ELR (cell line): ENCODE measurements around the gene SETX.
"Not testable (repeated sequence)": the region's sequence is repeated elsewhere in the genome, so short reads cannot be mapped to it uniquely, and the experiment has no call there.

Experiments
- DNase-seq: peaks from one replicate; pipeline ENCODE4 v3.0.0-alpha.2; 2015; ENCODE audit warnings: low read depth

SETX gene, protein sequence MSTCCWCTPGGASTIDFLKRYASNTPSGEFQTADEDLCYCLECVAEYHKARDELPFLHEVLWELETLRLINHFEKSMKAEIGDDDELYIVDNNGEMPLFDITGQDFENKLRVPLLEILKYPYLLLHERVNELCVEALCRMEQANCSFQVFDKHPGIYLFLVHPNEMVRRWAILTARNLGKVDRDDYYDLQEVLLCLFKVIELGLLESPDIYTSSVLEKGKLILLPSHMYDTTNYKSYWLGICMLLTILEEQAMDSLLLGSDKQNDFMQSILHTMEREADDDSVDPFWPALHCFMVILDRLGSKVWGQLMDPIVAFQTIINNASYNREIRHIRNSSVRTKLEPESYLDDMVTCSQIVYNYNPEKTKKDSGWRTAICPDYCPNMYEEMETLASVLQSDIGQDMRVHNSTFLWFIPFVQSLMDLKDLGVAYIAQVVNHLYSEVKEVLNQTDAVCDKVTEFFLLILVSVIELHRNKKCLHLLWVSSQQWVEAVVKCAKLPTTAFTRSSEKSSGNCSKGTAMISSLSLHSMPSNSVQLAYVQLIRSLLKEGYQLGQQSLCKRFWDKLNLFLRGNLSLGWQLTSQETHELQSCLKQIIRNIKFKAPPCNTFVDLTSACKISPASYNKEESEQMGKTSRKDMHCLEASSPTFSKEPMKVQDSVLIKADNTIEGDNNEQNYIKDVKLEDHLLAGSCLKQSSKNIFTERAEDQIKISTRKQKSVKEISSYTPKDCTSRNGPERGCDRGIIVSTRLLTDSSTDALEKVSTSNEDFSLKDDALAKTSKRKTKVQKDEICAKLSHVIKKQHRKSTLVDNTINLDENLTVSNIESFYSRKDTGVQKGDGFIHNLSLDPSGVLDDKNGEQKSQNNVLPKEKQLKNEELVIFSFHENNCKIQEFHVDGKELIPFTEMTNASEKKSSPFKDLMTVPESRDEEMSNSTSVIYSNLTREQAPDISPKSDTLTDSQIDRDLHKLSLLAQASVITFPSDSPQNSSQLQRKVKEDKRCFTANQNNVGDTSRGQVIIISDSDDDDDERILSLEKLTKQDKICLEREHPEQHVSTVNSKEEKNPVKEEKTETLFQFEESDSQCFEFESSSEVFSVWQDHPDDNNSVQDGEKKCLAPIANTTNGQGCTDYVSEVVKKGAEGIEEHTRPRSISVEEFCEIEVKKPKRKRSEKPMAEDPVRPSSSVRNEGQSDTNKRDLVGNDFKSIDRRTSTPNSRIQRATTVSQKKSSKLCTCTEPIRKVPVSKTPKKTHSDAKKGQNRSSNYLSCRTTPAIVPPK (N-terminal part only)

DNA sequence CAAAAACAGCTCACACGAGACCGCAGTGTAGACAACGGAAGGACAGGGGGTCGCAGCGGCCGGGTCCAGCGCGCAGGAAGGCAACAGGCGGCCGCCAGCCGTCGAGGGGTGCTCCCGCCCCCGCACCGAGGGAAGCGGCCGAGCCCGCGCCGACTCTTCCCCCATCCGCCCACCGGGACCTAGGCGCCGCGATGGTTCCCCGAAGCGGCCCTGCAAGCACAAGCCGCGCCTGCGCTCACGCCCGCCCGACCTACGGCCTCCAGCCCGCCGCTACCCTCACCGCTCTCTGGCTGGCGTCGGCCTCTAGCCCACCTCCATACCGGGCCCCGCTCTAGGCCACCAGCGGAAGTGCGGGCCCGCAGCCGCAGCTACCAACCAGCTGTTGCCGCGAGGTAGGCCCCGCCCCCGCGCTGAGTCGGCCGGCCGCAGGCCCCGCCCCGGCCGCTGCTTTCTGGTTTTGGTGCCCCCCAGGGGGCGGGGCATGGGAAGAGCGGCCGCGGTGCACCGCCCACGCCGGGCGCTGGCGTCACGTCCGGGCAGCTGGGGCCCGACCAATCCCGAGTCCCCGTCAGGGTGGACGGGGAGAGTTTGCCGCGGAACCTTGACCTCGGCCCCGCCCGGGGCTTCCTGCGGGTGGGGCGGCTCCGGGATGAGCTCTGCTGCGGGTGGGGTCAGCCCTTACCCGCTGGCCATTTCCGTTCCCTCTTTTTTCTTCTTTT is at the start of gene SETX:
Gene SETX, minus strand, starts transcription at position 350 of the 719 bp plus-strand sequence. CDS start 5,558 bp downstream, outside the sequence.
- peak; percentile 97 for DNase-seq

DNA sequence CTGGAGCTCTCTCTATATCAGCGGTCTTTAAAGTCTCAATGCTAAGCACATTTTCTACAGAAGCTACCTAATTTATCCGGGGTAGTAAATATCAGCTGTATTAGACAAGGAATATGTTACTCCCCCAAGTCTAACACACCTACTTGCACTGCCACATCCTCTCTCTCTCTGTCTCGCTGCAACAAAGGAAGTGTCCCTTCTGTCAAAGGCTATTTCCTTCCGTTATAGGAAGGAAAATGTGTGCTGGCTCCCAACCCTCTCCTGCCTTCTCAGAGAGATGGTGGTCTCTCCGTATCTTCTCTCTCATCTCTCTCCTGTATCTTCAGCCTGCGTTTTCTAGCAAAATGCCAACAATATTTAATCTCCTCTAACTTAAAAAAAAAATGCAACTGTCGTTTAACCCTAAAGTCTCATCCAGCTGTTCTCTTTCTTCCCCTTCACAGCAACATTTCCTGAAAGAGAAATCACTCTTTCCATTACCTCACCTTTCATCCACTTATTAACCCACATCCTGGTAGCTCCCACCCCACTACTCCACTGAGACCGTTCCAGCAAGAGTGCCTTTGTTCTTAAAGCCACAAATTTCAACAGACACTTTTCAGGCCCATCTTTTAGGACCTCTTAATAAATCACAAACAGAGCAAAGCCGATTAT is 49.6 kb upstream of the SETX start:
- no peak for DNase-seq

DNA sequence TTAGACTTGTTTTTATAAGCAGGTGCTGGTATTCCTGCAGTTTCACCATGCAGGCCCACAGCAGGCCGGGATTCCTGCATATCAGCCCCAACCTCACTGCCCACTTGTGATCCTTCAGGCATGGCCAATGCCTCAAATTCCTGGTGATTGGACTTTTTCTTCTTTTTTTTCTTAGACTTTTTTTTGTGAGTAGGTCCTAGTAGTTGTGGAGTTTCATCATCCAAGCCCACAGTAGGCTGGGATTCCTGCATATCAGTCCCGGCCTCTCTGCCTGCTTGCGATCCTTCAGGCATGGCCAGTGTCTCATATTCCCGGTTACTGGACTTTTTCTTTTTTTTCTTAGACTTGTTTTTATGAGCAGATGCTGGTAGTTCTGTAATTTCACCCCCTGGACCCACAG is 47.0 kb upstream of the SETX start:
- no peak for DNase-seq

DNA sequence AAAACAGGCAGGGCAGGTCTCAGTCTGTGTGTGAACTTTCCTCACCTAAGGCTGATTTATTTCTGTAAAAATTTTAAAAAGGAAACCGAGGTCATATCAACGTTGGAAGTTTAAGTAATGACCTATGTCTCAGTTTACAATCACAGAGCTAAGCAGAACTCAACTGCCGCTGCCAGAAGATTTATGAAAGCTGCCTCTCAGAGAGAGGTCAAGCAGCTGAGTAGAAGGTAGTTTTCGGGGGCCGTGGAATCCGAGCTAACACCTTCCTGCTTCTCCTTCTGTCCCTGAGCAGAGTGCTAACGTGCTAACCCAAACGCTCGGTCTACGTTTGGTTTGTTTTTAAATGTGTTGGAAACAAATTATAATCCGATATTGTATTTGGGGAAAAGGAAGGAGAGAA is 40.8 kb upstream of the SETX start:
- DNase-seq: no peak

DNA sequence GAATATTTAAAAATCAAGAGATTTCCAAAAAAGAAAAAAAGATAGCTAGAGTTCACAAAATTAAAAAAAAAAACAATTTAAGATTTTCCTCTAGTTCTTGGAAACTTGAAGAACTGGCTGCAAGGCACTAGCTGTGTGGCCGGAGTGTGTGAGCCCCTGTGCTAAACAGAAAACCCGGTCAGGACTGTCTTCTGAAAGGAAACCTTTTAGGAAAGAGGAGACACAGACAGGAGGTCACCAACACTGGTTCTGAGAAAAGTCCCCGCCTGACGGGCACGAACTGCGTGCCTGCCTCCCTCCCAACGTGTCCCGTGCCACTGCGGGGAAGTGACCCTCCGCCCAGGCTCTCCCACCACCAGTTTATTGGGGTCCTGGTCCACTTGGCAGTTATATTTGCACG is 36.7 kb upstream of the SETX start:
- DNase-seq: no peak

DNA sequence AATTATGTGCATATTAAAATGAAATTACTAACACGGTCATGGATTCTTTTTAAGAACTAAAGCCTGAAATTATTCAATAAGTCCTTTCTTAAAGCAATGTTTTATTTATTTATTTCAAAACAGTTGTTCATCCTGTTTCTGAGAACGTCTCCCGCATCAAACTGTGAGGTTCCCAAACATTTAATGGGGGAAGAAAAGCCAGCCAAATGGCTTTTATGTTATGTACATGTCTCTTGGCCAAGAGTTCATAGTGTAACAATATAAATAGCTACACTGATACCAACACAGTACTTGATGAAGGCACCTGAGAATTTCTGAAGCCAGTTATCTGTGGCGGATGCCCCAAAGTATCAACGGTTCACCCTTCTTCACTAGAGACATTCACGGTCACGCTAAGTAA is 36.2 kb upstream of the SETX start:
- DNase-seq: no peak

DNA sequence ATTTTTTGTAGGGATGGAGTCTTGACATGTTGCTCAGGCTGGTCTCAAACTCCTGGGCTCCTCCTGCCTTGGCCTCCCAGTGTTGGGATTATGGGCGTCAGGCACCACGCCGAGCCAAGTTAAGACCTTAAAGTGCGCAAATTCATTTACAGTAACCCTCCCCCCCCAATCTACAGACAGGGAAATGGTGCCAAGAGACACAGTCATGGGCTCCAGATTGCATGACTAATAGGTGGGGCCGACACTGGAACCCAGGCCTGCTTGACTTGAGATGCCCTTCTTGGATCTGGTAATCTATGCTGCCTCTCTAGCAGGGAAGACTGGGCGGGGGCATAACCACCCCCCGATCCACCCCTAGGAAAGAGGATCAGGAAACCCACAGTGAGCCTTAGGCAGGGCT is 32.3 kb upstream of the SETX start:
- no peak for DNase-seq

DNA sequence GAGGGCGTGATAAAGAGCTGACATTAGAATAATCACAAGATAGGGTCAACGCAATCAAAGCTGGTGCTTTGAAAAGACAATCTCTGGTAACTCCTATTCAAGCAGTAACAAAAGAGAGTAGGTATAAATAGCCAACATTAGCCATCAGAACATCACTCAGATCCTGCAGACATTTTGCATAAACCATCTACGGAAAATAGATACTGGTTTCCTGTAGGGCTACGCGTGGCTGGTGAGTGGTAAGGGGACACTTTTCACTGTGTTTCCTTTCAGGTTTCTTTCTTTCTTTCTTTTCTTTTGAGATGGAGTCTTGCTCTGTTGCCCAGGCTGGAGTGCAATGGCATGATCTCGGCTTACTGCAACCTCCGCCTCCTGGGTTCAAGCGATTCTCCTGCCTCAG is 29.6 kb upstream of the SETX start:
- DNase-seq: no peak

DNA sequence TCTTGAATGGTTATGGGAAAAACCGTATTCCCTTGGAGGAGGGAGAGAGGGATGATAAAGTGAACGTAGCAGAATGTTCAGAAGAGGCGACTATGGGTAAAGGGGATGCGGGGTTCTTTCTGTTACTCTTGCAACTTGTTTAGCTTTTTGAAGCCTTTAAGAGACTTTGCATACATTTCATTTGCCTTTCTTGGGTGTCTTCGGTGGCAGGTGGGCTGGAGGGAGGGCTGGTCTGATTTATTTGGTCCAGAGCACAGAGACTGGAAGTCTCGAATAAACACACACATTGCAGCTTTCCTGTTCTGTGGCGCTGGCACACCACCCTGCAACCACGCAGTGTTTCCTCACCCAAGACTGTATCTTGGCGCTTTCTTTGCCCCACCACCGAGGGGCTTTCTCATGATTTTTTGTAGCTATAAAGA is 28.7 kb upstream of the SETX start:
- DNase-seq: no peak

DNA sequence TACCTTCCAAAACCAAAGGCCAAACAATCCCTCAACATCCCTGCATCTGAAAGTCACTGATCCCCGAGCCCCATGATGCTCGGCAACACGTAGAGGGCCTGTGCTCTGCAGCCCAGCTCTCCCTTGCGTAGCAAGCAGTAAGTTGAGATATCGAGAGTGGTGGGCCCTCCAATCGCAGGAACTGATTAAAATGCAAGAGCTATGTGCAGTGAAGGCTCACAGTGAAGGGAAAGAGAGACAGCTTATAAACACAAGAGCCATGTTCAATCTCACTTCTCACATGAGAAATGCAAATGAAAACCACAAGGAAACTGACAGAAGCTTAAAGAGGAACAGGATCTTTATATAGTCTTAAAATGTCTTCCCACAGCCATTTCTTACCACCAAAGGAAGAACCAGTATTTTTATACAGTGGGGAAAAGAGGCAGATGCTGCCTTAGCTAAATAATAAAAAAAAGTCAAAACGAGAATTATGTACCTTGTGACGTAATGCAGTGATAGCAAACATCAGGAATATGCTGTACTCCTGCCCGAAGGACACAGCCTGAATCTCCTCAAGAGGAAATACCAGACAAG is 27.3 kb upstream of the SETX start:
- DNase-seq: no peak

DNA sequence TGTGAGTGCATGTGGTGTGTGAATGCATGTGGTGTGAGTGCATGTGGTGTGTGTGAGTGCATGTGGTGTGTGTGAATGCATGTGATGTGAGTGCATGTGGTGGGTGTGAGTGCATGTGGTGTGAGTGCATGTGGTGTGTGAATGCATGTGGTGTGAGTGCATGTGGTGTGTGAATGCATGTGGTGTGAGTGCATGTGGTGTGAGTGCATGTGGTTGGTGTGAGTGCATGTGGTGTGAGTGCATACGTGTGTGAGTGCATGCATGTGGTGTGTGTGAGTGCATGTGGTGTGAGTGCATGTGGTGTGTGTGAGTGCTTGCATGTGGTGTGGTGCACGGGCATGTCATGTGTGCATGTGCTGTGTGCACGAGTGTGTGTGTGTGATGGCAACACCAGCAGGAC is 23.6 kb upstream of the SETX start:
- not testable (repeated sequence) for DNase-seq

DNA sequence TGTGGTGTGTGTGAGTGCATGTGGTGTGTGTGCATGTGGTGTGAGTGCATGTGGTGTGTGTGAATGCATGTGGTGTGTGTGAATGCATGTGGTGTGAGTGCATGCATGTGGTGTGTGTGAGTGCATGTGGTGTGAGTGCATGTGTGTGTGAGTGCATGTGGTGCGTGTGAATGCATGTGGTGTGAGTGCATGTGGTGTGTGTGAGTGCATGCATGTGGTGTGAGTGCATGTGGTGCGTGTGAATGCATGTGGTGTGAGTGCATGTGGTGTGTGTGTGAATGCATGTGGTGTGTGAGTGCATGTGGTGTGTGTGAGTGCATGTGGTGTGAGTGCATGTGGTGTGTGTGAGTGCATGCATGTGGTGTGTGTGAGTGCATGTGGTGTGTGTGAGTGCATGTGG is 23.0 kb upstream of the SETX start:
- DNase-seq: not testable (repeated sequence)

DNA sequence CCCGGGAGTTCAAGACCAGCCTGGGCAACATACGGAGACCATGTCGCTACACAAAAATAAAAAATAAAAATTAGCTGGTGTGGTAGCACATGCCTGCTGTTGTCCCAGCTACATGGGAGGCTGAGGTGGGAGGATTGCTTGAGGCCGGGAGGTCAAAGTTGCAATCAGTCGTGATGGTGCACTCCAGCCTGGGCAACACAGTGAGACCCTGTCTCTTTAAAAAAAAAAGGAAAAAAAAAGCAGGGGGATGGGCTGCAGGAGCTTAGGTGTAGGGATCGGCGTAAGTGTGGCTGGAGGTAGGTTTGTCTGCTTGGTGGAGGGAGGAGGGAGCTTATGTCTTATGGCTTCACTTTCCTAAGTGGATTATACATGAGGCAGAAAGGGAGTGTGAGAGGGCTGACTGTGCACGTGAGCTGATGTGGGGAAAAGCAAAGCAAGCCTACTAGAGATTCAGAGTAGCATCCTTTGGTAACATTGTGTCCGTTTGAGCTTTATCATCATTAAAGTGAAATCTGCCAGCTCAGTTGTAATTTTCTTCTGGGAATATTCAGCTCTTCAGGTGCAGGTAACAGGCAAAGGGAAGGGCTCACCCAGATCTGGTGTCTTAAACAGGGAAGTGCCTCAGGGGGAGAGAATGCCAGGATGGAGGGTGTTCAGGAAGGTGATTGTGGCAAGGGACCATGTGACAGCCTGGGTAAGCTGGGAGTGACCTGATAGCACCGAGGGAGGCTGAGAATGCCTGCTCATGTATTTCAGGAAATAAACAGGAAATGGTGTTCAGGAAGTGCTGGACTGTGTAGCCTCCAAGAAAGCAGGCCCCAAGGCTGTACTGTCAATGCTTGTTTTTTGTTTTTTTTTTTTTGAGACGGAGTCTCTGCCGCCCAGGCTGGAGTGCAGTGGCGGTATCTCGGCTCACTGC is 17.6 kb upstream of the SETX start:
- DNase-seq: peak; percentile 61

DNA sequence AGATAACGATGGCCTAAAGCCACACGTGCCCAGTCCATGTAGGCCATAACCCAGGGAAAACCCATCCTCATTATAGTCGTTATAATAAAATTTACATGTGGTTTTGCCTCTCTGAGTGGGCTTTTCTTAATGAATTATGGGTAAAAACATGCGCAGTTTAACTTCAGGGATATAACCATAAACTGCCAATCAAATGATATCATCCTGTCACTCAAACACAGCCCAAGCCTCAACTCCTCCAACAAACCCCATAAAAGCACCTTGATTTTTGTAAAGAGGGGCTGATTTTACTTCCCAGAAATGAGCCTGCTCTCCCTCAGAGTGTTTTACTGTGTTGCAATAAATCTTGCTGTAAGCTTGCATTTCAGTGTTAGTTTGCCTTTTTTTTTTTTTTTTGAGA is 15.8 kb upstream of the SETX start:
- DNase-seq: no peak

DNA sequence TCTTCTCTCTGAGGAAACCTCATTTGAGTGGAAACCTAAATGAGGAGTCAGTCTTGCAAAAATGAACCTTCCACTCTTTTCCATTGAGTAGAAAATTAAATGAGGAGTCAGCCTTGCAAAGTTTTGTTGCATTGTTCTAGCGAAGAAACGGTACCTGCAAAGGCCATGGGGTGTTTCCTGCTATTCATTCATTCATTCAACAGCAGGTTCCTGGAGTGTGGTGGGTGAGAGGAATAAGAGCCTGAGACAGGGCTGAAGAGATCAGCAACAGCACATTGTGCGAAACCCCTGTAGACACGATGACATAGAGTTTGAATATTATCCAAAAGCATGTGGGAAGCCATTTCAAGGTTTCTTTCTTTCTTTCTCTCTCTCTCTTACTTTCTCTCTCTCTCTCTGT is 14.6 kb upstream of the SETX start:
- DNase-seq: no peak

DNA sequence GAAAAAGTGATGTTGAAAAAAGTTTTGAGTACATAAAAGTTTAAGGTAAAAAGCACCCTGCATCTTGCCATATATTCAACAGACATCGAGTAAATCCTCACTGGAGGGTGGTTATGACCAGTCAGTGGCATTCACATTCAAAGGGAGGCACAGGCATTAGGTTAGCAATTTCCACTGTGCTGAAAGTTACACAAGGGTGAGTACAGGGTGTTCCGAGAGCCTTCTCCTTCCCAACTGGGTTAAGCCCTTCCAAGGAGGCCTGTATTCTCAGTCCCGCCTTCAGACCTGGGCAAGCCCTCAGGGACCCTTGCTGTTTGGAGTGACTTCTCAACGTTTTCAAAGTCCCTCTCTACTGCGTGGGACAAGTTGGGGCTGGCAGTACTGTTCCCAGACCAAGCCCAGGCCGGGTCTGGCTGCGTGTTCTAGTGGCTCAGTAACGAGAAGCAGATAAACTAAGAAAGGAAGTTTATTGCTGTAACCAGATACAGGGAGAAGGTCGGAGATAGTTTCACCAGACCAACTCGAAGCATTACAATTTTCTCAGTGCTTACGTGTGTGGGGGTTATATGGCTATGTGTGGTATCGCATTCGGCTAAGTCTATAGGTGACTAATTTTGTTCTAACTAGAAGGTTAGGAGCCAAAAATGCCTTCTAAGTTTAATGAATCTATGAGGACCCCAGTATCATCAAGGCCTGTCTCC is 13.0 kb upstream of the SETX start:
- DNase-seq: no peak

DNA sequence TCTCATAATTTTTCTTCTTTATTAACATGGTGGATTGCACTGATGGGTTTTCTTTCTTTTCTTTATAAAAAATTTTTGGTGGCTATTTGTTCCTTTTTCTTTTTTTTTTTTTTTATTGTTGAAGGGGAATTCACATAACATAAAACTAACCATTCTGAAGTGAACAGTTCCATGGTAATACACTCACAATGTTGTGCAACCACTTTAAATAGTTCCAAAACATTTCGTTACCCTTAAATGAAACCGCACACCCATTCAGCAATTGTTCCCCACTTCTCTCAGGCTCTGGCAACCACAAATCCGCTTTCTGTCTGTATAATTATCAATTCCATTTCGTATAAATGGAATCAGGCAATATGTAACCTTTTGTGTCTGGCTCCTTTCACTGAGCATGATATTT is 11.7 kb upstream of the SETX start:
- no peak for DNase-seq

DNA sequence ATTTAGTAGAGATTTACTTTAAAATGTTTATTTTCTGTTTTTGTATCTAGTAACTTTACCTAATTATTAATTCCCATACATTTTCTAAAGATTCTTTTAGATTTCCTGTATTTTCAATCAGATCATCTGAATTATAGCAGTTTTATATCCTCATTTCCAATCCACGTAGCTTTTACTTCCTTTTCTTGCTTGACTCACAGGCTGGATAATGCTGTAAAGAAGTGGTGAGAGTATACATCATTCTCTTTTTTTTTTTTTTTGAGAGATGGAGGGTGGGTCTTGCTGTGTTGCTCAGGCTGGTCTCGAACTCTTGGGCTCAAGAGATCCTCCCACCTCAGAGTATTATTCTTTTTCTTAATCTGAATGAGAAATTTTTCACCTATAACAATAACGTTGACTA is 11.2 kb upstream of the SETX start:
- no peak for DNase-seq

DNA sequence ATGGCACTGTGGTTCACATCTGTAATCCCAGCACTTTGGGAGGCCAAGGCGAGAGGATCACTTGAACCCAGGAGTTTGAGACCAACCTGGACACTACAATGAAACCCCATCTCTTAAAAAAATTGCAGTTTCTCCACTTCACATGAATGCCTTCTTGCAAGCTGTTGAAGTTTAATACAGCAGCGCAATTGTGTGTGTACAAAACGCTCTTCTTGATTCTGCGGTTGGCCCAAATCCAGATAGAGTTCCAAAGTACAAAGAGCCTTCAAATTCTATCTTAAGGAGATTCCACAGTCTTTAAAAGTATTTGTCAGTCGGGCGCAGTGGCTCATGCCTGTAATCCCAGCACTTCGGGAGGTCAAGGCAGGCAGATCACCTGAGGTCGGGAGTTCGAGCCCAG is 9.3 kb upstream of the SETX start:
- no peak for DNase-seq
